ENCODE data around the gene RPH3AL. TPM values are rescaled to one million over a fixed set of nuclear protein-coding genes. Genes with fewer than 3 reads are reported as not detected.

Gene RPH3AL
- total and polyA plus RNA-seq, 8 donors = 43.4 to 89.1 (median 56.0) TPM

- H3K27me3 ChIP-seq = no peaks in the 10 kb centered on the region
- peaks cover 0 to 20% (median 7%) of the 10 kb centered on the region in 3 donors for H3K36me3 ChIP-seq
- no peak for ATAC-seq
- no peak overlapping the region for H3K27ac ChIP-seq
- DNase-seq = peak in 1 of 6 donors; percentile 45
- TF ChIP-seq CTCF (IDR thresholded peaks at IDR 0.05) = no peak
- WGBS, 2 donors = 92 to 93% methylated on average over 23 to 25 of the region's 25 CpGs
- H3K9me3 ChIP-seq = no peaks in the 10 kb centered on the region
- intact Hi-C loops (cut with DNase I) = no loop called here
- no peak overlapping the region for H3K4me3 ChIP-seq
- FAIRE-seq = no peak
- H3K4me1 ChIP-seq = no peaks in the 10 kb centered on the region
Measured at GRCh38 chr17:213286-214105, 139.1 kb downstream of the RPH3AL start.

DNA sequence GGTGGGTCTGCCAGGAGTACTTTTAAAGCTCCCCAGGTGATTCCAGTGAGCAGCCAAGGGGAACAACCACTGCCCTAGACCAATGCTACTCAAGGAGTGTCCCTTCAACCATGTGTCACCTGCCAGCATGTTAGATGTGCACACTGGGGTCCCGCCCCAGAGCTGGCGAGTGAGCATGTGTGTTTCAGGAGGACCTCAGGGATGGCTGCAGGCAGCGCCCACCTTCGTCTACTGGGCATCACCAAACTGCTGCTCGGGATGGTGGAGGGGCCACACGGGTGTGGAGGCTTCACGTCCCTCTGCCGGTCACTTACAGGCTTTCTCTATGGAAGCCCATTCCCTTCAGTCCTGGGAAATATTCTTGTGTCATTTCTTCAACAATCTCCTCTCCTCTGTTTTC, 142.2 kb downstream of the RPH3AL start:
- Histone ChIP-seq H3K9me3 (no peaks in the 10 kb centered on the region), H3K27ac (no peak overlapping the region), H3K4me1 (no peaks in the 10 kb centered on the region), H3K27me3 (no peaks in the 10 kb centered on the region), H3K4me3 (no peak overlapping the region), H3K36me3 (peaks cover 0 to 20% (median 7%) of the 10 kb centered on the region in 3 donors)
- no peak for FAIRE-seq
- ATAC-seq = no peak
- no peak for TF ChIP-seq CTCF (IDR thresholded peaks at IDR 0.05)
- WGBS, 2 donors = 96 to 98% methylated on average over 8 of the region's 8 CpGs
- intact Hi-C loops (cut with DNase I) = no loop called here
- peak in 1 of 6 donors; percentile 47 for DNase-seq

DNA sequence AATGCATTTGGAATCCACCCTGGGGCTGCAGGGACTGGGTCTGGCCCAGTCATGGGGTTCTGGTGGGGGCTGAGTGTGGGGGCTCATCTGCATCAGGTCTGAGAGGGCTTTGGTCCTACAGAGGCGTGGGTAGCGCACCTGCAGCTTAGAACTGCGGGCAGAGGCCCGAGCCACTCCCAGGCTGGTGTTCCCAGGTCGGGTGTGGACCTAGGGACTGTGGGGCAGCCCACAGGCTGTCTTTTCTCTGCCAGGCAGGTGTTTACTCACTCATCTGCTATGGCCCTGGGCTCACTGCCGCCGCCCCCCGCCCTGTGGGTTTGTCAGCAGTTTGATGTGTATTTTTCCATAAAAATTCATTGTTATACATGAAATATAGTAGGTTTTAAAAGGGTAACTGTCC, 144.2 kb downstream of the RPH3AL start:
- no peak overlapping the region for H3K4me3 ChIP-seq
- no peaks in the 10 kb centered on the region for H3K9me3 ChIP-seq
- H3K4me1 ChIP-seq = no peaks in the 10 kb centered on the region
- intact Hi-C loops (cut with DNase I) = no loop called here
- TF ChIP-seq CTCF (IDR thresholded peaks at IDR 0.05) = no peak
- no peak overlapping the region for H3K27ac ChIP-seq
- 96 to 99% methylated on average over 8 of the region's 8 CpGs for WGBS, 2 donors
- H3K36me3 ChIP-seq = peaks cover 0 to 20% (median 7%) of the 10 kb centered on the region in 3 donors
- FAIRE-seq (no peak), DNase-seq (peak in 1 of 6 donors; percentile 44), ATAC-seq (no peak)
- H3K27me3 ChIP-seq = no peaks in the 10 kb centered on the region

GRCh38 chr17:207775-208174, 144.8 kb downstream of the RPH3AL start:
- intact Hi-C loops (cut with DNase I) = no loop called here
- FAIRE-seq = no peak

More at GRCh38 chr17:207775-208174, 144.8 kb downstream of the RPH3AL start:
- WGBS, 2 donors = 91 to 94% methylated on average over 8 of the region's 8 CpGs
- Histone ChIP-seq H3K4me1 (no peaks in the 10 kb centered on the region), H3K36me3 (peaks cover 0 to 20% (median 7%) of the 10 kb centered on the region in 3 donors), H3K27ac (no peak overlapping the region), H3K4me3 (no peak overlapping the region), H3K9me3 (no peaks in the 10 kb centered on the region), H3K27me3 (no peaks in the 10 kb centered on the region)
- no peak for DNase-seq
- ATAC-seq = no peak
- no peak for TF ChIP-seq CTCF (IDR thresholded peaks at IDR 0.05)
